ENCODE results near the gene LETM1.

Gene LETM1

DNA sequence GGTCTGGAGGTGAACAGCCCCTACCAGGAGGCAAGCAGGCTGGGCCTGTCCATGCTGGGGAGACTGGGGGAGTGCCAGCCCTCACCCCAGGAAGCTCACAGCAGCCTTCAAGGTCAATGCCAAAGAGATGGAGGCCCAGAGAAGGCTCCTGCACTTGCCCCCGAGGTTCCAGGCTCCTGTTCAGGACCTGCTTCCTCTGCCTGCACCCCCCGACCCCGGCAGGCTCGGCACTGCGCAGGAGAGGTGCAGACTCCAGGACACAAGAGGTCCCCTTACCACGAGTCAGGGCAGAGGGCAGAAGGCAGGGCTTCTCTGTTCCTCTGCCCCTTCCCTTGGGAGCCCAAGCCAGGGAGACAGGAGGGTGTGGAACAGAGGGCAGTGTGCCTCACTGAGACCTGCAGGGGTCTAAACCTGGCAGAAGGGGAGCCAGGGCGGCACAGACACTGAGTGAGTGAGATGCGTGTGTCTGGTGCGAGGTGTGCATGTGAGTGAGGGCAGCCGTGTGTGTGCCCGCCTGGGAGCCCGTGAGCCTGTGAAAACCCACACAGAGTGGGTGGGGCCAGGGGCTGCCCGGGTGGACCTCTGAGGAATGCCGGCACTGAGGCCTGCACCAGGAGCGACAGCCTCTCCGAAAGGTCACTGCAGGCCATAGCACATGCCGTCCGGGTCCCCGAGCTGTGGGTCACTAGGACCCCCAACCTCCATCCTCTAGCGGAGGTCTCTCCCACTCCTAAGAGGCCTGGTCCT lies 93.5 kb downstream of the LETM1 start:
- DNase-seq (ENCODE audit: low read depth), result no peak
